Stomach (tissue), 9 donors: Measurements from ENCODE around the gene ZDHHC17. TPM values are rescaled to one million over a fixed set of nuclear protein-coding genes. Genes with fewer than 3 reads are reported as not detected.

Experiments used
- DNase-seq, 2 donors: peaks; one replicate each; pipeline versions ENCODE4 v3.0.0 to v3.0.0-alpha.2; 2013 to 2019
- H3K27ac ChIP-seq, 5 donors: fragments of 200-600 bp in 4 of 5; sonication (generic) in 4 of 5; one replicate each; pipeline ENCODE4 v1.5.1; 2013 to 2019; ENCODE audit warnings: mild to moderate bottlenecking in 1 of 5, moderate library complexity in 1 of 5
- H3K27me3 ChIP-seq, 3 donors: fragments of 200-600 bp; sonication (generic); one replicate each; pipeline ENCODE4 v1.5.1; 2017 to 2019; ENCODE audit warnings: mixed run types in 1 of 3
- H3K36me3 ChIP-seq, 4 donors: fragments of 200-600 bp; sonication (generic); 1 replicate in 3 of 4; 2 replicates in 1 of 4; pipeline ENCODE4 v1.5.1; 2016 to 2019
- H3K4me1 ChIP-seq, 4 donors: fragments of 200-600 bp; sonication (generic); one replicate each; pipeline ENCODE4 v1.5.1; 2016 to 2019
- H3K4me3 ChIP-seq, 4 donors: fragments of 200-600 bp; sonication (generic) in 3 of 4; one replicate each; pipeline ENCODE4 v1.5.1; 2016 to 2019; ENCODE audit warnings: mild to moderate bottlenecking in 1 of 4
- H3K9me3 ChIP-seq, 4 donors: fragments of 200-600 bp; sonication (generic); one replicate each; pipeline ENCODE4 v1.5.1; 2016 to 2019
- EP300 ChIP-seq: sonication (generic); formaldehyde crosslinking; IDR thresholded peaks from one replicate; pipeline ENCODE4 v1.6.1; 2017; ENCODE audit warnings: antibody characterized with exemption
- POLR2A ChIP-seq, 4 donors: fragments of 450-650 bp; IDR thresholded peaks; one replicate each; pipeline ENCODE4 v1.6.1; 2016; ENCODE audit warnings: antibody characterized with exemption in 4 of 4, control low read depth in 2 of 4, mild to moderate bottlenecking in 1 of 4, moderate library complexity in 1 of 4
- POLR2AphosphoS5 ChIP-seq, 3 donors: sonication (generic); formaldehyde crosslinking; IDR thresholded peaks; one replicate each; pipeline ENCODE4 v1.6.1; 2016; ENCODE audit warnings: antibody characterized with exemption in 3 of 3
- WGBS, 5 donors: extraction: QIAGEN DNeasy Blood & Tissue Kit in 3 of 5; methylation state at CpG; one replicate each; pipeline versions ENCODE4 v1.1.5 to v1.1.7; 2013 to 2018; 5-methylcytosine and 5-hydroxymethylcytosine counted together
- intact Hi-C: fragments of 100-400 bp; cut with DNase I; formaldehyde crosslinking; loops from one replicate; pipeline ENCODE4 v1.15.1; 2023; ENCODE audit warnings: low total_unique reads
- polyA plus RNA-seq, 3 donors: library from polyadenylated mRNA; stranded (reverse); fragments of 200-250 nt; gene quantifications; one replicate each; pipeline ENCODE4 v1.2.3, GENCODE V29; 2013
- total RNA-seq, 5 donors: library from RNA; depleted of rRNA; stranded (reverse); fragments of >200 nt; gene quantifications; one replicate each; pipeline versions ENCODE4 v1.1.0 to v1.2.3, GENCODE V29; 2014 to 2016
- TF ChIP-seq, protein P1 (sequence below), 7 experiments: fragments of 450-650 bp in 4 of 7; fragments of 200-600 bp in 3 of 7; sonication (generic) in 3 of 7; IDR thresholded peaks; one replicate each; pipeline ENCODE4 v1.5.1; 2016 to 2019; ENCODE audit warnings: antibody characterized with exemption in 7 of 7, control low read depth in 2 of 7, mild to moderate bottlenecking in 1 of 7
- donor health status: healthy with polysubstance abuse.
- donor health status: Bipolar disorder and iron deficiency.
- donor health status: healthy.

ZDHHC17 gene
- total and polyA plus RNA-seq, 8 donors, result 2.3 to 134 (median 13.2) TPM

DNA sequence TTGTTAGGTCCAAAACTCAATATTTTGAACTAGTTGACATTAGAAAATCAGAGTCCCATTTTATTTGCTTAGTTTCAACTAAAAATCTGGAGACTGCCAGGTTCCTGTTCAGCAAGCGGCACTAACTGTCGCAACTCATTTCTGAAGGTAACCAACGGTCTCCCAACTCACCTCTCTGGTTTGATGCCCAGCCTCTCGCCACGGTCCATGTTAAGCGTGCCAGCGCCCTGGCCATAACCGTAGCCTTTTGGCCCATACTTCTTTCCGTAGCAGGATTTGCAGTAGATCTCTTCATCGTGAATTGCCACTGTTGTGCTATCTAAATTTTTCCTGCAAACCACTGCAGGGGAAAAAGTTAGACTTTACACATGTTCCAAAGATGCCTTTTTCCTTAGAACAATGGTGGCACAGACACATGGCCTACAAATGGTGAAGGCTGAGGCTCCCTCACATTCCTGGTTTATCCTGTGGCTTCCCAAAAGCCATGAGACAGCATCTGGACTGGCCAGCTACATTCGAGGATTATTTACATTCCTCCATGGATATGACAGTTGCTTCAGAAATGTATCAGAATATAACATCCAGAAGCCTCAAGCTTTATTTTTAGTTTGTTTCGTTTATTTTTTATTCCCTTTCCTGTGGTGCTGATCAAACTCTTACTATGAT is 99.2 kb downstream of the ZDHHC17 start:
- peaks cover 0 to 14% (median 6%) of the 10 kb centered on the region in 4 donors for H3K36me3 ChIP-seq
- TF ChIP-seq POLR2A (IDR thresholded peaks at IDR 0.05) (no peak), POLR2AphosphoS5 (IDR thresholded peaks at IDR 0.05) (peak in 1 of 3 donors; percentile 48)
- H3K27me3 ChIP-seq, result no peaks in the 10 kb centered on the region
- no peak for DNase-seq
- WGBS, 5 donors, result 82 to 91% (median 89%) methylated on average over 12 of the region's 12 CpGs
- H3K4me1 ChIP-seq, result peaks cover 0 to 37% (median 14%) of the 10 kb centered on the region in 4 donors
- intact Hi-C loops, result no loop called here
- no peaks in the 10 kb centered on the region for H3K9me3 ChIP-seq
- peak overlapping the region in 2 of 5 donors; percentile 32 to 33 for H3K27ac ChIP-seq
- no peak overlapping the region for H3K4me3 ChIP-seq

DNA sequence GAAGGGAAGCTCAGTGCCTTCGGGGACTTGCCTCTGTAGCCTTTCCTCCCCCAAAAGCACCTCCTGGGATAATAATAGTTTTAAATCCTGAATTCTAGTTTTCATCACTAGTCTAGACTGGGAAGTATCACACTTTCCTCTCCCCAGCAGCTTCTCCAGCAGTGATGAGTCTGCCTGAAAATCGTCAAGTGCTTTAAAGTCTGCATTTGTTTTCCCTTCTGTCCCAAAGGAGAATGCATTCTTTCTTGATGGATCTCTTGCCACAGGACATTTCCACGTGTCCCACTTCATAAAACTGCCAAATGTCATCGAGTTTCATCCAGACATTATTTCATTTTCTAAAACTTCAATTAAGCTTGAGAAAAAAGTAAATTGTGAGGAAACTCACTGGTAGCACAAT is 99.9 kb downstream of the ZDHHC17 start:
- Histone ChIP-seq H3K4me1 (peaks cover 0 to 37% (median 14%) of the 10 kb centered on the region in 4 donors), H3K27ac (peak overlapping the region in 2 of 5 donors; percentile 7 to 33)
- intact Hi-C loops, result no loop called here

DNA sequence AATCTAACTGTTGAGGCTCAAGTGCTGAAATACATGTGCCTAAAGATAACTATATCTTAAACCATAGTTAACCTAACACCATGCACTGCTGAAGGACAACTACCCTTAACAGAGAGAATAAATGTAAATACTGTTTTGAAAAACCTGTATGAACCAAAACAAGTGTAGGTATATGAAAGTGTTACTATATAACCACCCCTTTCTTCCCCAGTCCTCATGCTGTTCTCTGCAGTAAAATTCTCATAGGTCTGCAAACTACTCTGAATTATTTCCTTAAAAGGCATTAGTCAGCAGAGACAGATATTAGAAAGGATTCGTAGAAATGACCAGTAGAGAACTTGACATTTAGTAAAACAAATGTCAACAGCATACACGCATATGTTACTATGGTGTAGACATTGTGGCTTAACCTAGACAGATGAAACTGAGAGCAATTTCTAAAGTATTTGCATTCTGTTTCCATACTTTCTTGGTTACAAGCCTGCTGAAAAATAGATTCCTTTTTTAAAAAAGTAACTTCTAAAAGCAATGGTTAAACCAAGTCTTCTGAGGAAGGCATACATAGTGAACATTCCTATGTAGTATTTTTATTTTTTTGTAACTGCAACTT is 101.0 kb downstream of the ZDHHC17 start:
- H3K4me1 ChIP-seq, result peaks cover 0 to 41% (median 15%) of the 10 kb centered on the region in 4 donors
- peaks cover 0 to 9% (median 0%) of the 10 kb centered on the region in 4 donors for H3K36me3 ChIP-seq
- TF ChIP-seq, protein P1, sequence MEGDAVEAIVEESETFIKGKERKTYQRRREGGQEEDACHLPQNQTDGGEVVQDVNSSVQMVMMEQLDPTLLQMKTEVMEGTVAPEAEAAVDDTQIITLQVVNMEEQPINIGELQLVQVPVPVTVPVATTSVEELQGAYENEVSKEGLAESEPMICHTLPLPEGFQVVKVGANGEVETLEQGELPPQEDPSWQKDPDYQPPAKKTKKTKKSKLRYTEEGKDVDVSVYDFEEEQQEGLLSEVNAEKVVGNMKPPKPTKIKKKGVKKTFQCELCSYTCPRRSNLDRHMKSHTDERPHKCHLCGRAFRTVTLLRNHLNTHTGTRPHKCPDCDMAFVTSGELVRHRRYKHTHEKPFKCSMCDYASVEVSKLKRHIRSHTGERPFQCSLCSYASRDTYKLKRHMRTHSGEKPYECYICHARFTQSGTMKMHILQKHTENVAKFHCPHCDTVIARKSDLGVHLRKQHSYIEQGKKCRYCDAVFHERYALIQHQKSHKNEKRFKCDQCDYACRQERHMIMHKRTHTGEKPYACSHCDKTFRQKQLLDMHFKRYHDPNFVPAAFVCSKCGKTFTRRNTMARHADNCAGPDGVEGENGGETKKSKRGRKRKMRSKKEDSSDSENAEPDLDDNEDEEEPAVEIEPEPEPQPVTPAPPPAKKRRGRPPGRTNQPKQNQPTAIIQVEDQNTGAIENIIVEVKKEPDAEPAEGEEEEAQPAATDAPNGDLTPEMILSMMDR (IDR thresholded peaks at IDR 0.05), result no peak
- no peak for TF ChIP-seq EP300
- no peak for TF ChIP-seq POLR2A (IDR thresholded peaks at IDR 0.05)
- no peak for TF ChIP-seq POLR2AphosphoS5 (IDR thresholded peaks at IDR 0.05)
- H3K27ac ChIP-seq, result peak overlapping the region in 1 of 5 donors; percentile 7
- no peak for DNase-seq
- H3K27me3 ChIP-seq, result no peaks in the 10 kb centered on the region
- 38 to 67% (median 52%) methylated on average over 2 of the region's 2 CpGs for WGBS, 5 donors
- intact Hi-C loops, result no loop called here
- no peaks in the 10 kb centered on the region for H3K9me3 ChIP-seq
- no peak overlapping the region for H3K4me3 ChIP-seq

More for the DNA sequence above, 99.9 kb downstream of the ZDHHC17 start:
- WGBS, 5 donors, result 50 to 71% (median 61%) methylated on average over 4 of the region's 4 CpGs
- no peaks in the 10 kb centered on the region for H3K27me3 ChIP-seq
- no peak overlapping the region for H3K4me3 ChIP-seq
- DNase-seq, result no peak
- TF ChIP-seq EP300 (no peak), POLR2AphosphoS5 (IDR thresholded peaks at IDR 0.05) (no peak), POLR2A (IDR thresholded peaks at IDR 0.05) (no peak)
- TF ChIP-seq, protein P1 (IDR thresholded peaks at IDR 0.05), result no peak
- H3K9me3 ChIP-seq, result no peaks in the 10 kb centered on the region
- peaks cover 0 to 14% (median 2%) of the 10 kb centered on the region in 4 donors for H3K36me3 ChIP-seq

DNA sequence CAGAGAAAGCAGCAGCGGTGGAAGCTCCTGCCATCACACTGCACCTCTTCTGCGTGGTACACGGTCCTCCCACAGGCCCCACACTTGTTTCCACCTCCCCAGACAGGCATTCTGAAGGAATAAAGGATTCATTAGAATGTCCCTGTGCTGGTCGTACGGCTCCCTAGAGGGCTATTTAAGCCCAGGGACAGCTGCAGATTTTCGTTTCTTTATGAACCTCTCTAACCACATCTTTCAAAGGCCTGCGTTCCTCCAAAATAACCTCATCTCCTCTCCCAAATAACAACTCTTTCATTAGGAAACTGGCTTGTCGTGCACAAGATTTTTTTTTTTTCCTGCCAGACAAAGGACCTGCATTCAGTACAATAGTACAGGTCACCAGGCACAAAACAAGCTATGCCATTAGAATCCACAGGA is 102.2 kb downstream of the ZDHHC17 start:
- DNase-seq, result no peak
- peak overlapping the region in 1 of 5 donors; percentile 7 for H3K27ac ChIP-seq
- no peak overlapping the region for H3K4me3 ChIP-seq
- peaks cover 0 to 8% (median 0%) of the 10 kb centered on the region in 4 donors for H3K36me3 ChIP-seq
- no peaks in the 10 kb centered on the region for H3K27me3 ChIP-seq
- H3K4me1 ChIP-seq, result peaks cover 0 to 31% (median 13%) of the 10 kb centered on the region in 4 donors
- TF ChIP-seq, protein P1 (IDR thresholded peaks at IDR 0.05), result no peak
- TF ChIP-seq POLR2AphosphoS5 (IDR thresholded peaks at IDR 0.05) (no peak), POLR2A (IDR thresholded peaks at IDR 0.05) (no peak), EP300 (no peak)
- intact Hi-C loops, result no loop called here
- 69 to 82% (median 70%) methylated on average over 8 of the region's 8 CpGs for WGBS, 5 donors
- H3K9me3 ChIP-seq, result no peaks in the 10 kb centered on the region
